HTERT RPE-1 (cell line): Measurements from ENCODE around the gene C16orf78.

Source experiments
- in situ Hi-C: fragments of 300-500 bp; cut with MboI; formaldehyde crosslinking; loops from 4 replicates; pipeline ENCODE4 v1.14.3; 2020; ENCODE audit warnings: low sequenced_read_pairs

C16orf78 gene, protein sequence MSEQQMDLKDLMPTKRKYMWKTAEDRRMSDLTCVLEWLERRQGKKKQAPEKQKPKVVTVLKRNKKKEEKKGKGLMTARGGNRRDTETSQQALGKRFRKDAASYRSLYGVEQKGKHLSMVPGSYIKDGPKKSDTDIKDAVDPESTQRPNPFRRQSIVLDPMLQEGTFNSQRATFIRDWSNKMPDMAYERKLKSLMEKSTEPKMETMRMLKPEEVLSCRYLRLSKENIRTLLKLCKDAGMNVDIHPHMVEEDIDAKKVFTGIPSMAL

DNA sequence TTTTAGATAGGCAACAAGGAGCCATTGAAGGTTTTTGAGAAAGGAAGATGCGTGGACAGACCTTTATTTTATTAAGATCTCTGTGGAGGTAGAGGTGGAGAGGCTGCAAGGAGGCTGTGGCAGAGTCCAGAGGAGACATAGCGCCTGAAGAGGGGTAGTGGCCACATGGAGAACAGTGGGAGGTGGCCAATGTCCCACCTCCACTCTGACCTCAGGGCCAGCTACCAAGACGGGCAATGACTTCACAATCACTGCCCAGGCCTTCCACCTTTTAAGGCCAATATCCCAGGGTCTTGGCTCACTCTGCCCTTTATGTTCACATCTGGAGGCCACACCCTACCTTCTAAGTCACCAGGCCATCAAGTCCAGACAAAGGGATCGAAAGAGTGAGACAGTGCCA lies at the start of gene C16orf78:
TSS of gene C16orf78 (plus strand) at position 301 of the 400 bp plus-strand sequence. CDS start 136 bp downstream, outside the sequence.
- in situ Hi-C loops, result no loop called here

DNA sequence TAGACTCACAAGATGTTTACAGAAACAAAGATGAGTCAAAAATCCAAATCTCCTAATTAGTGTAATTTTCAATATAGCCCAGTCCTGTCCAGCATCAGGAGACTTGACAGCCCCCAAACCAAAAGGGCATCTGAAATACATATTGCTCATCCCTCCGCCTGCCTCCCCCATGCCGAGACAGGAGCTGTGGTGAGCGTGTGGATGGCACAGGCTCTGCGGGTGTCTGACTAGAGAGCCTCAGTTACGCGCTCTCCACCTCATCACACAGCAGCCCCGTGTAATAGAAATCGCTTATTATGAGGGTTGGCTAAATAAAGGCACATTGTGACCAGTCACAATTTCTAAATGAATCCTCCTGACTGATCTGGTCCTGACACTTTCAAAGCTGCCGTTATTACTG lies 48.9 kb upstream of the C16orf78 start:
- in situ Hi-C loops, result no loop called here

DNA sequence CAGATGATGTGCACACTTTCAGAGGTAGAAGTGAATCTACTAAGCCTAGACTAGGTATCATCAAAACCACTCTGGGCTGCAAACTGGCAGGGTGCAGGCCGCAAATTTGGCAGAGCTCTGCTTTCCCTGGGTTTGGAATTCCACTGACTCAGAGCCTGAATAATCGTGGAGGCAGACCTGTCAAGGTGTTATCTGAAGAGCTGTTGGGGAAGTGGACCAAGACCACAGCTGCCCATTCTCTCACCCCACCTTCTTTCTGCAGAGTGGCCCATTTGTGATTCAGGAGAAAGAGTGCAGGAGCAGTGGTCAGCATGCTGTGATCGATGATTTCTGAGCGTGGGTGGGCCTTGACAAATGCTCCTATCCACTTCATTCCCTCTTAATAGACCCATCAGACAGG lies 46.1 kb upstream of the C16orf78 start:
- in situ Hi-C loops, result no loop called here

DNA sequence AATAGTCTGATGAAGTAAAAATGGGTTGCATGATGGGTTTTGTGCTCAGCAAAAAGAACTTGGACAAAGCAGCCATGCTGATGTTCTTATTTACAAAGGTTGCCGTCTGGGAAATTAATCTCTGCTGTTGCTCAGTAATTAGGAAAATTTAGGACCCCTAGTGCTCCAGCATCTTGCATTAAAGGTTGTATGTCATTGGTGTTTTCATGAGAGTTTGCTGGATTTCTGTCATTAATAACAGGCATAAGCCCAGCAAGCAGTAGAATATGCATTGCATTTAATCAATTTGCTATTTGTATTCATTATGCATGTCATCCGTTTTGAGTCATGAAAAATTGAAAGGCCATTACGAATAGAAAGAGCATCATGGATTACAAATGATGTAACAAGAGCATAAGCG lies 45.3 kb upstream of the C16orf78 start:
- in situ Hi-C loops, result no loop called here

DNA sequence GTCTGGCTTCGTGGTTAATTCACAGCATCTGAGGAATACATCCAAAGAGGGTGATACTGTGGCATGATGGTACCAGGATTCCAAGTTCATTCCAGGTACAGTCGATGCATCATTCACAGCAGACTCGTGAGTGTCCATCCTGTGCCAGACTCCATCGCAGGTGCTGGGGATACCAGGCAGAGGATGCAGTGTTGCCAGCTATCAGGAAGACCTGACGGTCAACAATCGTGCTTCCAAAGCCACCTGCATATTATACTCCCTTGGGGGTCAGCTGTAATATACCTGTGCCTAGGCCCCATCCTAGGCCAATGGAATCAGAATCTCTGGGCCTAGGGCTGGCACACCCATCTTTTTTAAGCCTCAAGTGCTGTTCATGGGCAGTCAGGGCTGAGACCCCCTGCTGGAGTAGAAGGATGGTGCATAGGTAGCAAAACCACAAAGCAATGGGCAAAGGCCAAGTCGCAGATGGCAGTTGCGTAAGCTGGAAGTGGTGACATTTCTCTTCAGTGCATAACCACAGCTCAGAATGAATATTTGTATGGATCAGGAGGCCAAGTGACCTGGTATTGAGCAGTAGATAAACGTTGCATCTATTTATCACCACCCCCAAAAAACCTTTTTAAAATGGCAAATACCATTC lies 42.9 kb upstream of the C16orf78 start:
- in situ Hi-C loops, result no loop called here

DNA sequence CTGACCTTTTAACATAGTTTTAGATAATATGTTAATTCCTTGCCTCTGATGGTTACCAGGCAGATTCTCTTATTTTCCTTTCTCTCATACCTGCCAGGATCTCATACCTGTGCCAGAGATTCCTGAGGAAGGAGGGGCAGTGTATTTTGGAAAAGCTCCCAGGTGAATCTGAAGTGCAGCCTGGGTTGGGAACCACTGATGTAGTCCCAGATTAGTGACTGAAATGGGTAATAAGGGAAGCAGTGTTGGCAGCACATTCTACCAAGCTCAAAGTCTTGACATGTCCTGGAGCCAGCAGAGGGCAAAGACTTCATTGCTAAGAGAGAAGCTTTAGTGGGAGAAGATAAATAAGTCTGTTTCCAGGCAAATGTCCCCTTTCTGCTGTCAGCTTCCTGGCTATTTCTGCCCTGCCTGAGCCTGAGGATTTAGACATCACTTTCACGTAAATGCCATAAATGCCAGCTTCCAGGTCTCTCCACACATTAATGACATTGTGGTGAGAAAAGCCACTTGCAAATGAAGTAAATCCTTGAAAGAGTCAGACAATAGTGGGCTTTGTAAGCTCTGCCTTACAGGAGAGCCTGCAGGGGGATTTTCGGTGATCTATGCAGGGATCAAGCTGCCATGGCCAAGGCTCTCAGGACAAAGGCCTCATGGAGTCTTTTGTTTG lies 40.9 kb upstream of the C16orf78 start:
- in situ Hi-C loops, result no loop called here

DNA sequence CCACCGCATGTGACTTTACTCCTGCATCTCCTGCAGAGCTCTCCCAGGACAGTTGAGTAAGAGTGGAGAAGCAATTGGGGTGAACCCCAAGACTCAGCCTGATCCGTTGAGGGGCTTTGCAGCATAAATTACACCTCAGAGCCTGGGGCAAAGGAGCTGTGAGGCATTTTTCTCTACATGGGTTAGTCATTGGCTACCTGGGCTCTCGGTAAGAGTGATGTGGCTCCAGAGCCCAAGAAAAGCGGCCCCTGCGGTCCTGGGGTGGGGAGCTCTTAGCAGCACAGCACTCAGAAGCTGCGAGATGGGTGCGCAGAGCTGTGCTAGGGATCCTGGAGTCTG lies 40.4 kb upstream of the C16orf78 start:
- in situ Hi-C loops, result no loop called here

DNA sequence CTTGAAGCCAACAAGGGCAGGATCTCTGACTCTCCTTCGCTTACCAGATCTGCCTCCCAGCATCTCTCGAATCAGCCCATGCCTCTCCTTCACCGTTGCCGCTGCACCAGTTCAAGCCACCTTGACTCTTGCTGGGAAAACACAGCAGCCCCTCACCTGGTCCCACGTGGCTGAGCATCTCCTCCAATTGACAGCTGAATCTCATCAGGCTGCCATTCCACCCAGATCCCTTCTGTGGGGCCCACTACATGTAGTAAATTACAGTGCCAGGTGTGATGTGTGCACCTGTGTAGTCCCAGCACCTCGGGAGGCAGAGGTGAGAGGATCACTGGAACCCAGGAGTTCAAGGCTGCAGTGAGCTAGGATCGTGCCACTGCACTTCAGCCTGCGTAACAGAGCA lies 37.8 kb upstream of the C16orf78 start:
- in situ Hi-C loops, result no loop called here

DNA sequence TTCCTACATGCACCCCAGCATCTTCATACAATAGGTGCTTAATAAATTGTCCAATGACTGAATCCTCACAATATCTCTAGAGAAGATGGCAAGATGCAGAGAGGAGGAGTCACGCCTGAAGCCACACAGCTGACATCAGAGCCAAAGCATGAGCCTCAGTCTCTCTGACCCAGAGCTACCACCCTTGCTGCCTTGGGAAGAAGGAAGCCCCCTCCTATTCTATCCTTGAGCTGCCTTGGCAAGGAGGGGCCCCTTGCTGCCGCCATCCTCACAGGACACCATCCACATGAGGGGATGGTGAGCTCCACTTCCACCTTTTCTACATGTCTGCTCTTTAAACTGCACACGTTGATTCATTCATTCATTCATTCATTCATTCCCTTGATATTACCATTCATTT lies 37.0 kb upstream of the C16orf78 start:
- in situ Hi-C loops, result no loop called here

DNA sequence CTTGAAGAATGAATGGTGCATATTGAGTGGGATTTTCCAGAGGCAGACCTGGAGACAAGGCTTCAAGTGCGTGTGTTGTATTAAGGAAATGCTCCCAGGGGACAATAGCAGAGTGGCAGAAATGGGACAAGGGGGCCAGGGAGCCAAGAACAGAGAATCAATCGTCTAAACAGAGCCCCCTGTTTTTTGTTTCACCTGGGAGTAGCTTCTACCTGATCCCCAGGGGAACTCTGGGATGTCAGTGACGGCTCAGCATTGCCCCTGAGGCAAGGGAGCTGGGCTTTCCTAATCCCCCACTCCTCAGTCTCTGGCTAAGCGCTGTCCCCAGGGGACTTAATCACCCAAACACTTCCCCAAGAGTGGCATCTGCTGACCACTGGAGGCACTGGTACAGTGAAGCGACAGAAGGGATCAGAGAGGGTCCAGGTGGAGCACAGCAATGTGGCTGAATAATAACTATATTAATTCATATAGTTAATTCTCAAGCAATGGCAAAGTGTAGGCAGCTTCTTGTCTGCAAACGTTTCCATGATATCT lies 35.7 kb upstream of the C16orf78 start:
- in situ Hi-C loops, result no loop called here

DNA sequence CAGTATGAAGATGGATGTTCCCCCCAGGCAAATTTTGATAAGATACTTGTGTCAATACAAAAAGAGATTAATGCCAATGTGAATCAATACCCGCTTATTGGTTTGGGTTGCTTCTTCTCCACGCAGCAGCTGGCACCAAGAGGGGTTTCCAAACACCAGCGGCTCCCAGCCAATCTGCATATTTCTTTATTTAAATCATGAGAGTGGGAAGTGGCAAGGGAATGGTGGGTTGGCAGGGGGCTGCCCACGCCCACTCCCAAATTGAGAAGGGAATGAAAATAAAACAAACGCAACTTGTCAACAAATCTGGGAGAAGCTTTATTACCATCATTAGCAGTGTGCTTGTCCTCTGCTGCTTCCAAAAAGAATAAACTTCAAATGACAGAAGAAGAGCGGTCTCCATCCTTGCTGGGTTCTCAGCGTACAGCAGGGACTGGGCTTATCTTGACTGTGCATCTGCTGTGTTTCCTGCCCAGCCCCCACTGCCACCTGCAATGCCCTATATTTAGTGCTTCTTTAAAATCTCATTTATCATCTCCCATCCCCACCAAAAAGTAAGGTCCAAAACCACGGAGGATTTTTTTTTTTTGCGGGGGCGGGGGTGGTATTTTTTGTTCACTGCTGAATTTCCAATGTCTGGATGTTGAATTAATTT lies 34.9 kb upstream of the C16orf78 start:
- in situ Hi-C loops, result no loop called here

DNA sequence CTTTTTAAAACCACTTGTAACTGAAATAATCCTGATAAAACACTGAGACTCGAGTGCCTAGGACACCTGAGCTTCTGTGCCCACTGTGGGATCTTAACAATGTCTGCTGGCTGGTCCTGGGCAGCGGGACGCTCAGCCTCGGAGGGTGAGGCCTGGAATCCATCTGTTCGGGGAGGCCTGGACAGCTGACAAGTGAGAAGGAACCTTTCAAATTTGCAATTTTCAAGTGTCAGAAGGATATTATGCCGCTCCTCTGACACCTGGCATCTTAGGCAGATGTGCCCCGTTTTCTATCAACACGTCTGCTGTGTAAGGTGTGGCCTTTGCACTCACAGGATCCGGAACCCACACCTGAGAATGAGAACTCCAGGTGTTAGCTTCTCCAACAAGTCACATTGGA lies 33.1 kb upstream of the C16orf78 start:
- in situ Hi-C loops, result no loop called here

DNA sequence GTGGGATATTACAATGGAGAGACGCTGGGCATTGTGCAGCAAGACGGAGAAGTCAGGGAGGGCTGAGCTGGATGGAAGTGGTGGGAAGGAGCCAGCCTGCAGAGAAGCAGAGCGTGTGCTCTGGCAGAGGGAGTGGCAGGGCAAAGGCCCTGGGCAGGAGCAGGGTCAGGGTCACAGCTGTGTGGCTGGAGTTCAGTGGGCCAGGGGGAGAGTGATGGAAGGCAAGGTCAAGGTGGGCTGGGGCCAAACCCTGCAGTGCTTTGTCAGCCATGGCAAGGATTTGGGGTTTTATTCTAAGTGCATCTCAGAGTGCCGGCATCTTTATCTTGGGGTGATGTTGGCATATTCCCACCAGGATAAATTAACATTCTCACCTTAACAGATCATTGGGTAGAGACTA lies 31.9 kb upstream of the C16orf78 start:
- in situ Hi-C loops, result no loop called here

DNA sequence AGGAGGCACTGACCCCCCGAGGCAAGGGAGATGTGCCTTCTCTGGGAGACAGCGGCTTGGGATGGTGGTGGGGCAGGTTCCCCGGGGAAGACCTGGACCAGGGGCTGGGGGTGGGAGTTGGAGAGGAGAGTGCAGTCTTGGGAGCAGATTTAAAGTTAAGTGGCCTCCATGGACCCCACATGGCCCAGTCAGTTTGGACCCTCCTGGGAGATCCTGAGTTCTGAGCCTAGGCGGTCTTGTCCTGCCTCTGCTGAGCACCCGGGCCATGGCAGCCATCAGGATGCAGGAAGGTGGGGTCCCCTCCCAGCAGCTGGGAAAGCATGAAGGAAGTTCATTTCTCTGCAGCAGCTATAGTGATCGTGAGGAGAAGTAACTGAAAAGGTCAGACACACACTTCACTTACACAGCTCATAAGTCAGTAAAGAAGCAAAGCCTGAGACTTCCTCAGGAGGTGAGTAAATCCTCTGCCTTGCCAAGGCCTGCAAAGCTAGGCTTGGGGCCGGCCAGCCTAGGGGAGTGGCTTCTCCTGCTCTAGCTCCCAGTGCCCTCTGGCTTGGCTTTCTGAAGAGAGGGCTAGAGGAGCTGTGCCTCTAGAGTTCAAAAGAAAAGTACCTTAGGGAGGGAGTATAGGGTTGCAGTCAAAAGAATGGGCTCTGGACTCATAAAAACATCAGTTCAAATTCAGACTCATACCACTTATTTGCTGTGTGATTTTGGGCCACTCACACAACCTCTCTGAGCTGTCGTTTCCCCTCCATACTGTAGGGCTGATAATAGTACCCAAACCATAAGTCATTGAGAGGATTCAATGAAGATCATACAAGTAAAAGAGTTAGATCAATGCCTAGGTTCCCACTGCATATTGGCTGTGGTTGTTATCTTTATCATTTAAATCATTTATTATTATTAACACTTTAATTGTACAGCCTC lies 31.0 kb upstream of the C16orf78 start:
- in situ Hi-C loops, result no loop called here

DNA sequence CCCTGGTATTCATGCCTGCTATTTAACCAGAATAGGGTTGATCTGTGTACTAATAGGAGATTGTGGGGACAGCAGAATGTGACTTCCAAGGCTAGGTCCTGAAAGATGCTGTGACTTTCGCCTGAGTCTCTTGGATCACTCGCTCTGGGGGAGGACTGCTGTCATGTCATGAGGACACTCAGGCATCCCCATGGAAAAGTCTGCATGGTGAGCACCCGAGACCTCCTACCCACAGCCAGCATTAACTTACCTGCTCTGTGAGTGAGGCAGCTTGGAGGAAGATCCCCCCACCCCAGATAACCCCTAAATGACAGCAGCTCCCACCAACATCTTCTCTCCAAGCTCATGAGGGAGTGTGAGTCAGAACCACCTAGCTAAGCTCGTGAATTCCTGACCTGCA lies 30.3 kb upstream of the C16orf78 start:
- in situ Hi-C loops, result no loop called here

DNA sequence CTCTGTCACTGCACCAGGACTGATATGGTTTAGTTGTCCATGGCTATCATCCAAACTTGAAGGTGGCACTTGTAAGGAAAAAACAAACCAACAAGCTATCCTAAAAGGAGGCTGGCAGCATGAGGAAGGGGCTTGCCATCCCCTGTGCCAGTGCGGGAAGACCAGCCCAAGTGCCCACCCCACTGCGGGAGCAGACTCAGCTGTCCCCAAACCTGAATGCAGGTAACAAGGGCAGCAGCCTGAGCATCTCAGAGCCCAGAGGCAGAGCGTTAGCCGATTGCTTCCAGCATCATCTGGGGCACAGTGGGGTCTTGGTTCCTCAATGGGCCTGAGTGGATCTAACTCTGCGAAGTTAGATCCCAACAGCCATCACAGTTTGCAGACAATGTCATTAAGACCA lies 29.2 kb upstream of the C16orf78 start:
- in situ Hi-C loops, result no loop called here

DNA sequence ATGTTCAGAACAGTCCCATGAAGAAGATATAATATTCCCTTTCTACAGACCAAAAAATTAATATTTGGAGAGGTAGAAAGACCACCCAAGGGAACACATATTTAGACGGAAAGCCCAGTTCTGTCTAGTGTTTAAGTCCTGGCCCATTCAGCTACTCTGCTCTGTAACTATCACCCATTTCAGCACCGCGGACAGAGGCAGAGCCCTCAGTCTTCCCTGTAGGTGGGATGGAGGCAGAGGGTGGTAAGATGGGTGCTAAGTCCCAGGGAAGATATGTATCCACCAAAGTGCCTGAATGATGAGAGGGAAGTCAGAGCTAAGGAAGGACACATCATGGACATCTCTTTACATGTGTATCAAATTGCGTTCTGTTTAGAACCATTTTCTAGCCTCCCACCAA lies 27.8 kb upstream of the C16orf78 start:
- in situ Hi-C loops, result no loop called here

DNA sequence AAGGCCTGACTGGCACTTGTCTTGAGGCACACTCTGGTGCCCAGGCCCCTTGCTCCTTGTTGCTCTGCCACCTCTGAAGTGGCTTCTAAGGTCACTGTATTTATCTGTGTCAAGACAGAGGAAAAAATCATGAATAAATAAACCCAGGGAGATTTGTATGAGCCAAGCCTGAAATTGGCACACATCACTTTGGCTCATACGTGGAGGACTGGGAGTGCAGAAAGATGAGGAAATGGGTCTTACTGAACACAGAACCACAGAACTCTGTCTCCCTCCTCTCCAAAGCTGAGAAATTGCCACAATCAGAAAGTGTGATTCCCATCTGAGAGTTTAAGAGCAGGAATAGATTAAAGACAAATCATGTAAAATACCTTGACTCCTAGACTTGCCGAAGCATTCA lies 27.1 kb upstream of the C16orf78 start:
- in situ Hi-C loops, result no loop called here

DNA sequence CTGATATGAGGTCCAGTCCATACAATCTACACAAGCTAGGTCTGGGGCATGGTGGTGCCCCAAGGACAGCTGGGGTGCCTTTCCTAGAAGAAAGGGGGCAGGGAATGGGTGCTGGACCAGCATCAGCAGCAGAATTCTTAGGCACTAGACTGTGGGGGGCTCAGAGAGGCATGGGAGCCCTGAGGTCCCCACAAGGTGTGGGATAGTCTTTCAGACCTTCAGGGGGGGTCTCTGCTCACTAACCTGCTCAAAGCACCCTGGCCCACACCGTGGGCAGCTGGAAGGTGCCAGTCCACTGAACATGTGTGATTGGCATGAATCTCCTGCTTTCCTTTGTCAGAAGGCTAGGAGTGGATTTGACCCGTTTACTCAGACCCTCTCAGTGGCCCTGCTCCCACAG lies 26.1 kb upstream of the C16orf78 start:
- in situ Hi-C loops, result no loop called here

DNA sequence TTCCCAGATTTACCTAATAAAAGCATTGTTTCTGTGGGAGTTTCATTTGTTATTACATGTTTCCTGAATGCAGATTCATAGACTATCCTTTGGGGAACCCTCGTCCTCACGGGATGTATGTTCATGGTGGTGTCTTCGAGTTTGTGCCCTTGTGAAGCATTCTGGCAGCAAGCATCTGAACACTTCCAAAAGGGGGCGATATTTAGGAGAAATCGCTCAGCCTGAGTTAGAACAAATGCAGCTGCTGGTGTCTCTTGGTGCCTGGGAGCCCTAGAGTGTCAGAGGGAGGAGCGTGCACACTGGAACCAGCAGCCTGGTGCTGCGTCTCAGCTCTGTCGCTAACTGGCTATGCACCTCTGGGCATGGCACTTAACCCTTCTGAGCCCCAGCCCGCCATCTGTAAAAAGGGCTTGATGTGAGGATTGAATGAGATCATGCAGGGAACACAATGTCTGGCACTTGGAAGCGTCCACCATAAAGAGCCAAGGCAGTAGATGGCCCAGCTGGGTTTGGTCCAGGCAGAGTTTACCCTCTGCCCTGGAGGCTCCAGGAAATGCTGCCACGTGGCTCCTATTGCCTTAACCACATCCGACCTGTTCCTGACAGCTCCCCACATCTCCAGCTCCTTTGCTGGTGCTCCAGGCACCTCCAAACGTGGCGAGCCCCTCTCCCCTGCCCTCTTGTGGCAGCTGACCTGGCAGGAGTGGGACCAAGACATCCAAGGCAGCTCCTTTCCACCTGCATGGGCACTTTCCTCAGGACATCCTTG lies 25.0 kb upstream of the C16orf78 start:
- in situ Hi-C loops, result no loop called here
